Embryonic facial prominence (tissue), 1 donor: ENCODE data around the gene TMEM243.

ENCODE experiments used
- DNase-seq: peaks from one replicate; pipeline ENCODE4 v3.0.0-alpha.2; 2016; ENCODE audit errors: extremely low spot score

The TMEM243 gene

GRCh38 chr7:87156709-87157108, 62.8 kb downstream of the TMEM243 start:
- DNase-seq, result no peak

DNA sequence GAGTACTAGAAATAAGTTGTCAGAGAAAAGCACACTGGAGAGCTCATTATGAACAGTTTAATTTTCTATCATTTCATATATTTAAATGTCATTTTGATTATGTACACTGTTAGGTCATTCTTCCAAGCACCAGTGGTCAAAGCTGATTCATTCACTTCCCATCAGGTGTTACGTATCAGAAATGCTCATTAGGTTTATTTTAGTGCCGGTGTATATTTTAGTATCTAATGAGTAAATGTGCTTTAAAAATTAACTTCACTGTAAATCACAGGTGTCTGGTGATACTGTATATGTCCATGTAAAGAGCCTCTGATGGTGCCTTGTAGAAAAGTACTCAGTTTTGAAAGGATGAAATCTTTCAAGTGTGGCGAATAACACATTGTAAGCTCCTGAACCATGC, 63.7 kb downstream of the TMEM243 start:
- DNase-seq, result no peak

DNA sequence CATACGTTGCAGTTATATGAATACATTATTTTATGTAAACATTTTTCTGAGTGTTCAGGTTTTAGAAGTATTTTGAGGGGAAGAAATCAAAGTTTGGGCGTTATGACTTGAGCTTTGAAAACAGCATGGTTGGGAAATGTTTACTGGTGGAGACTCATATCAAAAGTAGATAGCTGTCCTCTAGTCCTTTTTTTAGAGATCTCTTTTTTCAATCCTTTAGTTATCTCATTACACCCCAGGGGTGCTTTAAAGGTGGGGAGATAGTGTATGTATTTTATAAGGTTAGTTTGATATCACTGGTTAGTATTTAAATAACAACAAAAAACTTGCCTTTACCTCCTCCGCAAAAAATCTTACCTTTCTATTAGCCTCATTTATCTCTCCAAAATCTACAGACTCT, 65.0 kb downstream of the TMEM243 start:
- no peak for DNase-seq

DNA sequence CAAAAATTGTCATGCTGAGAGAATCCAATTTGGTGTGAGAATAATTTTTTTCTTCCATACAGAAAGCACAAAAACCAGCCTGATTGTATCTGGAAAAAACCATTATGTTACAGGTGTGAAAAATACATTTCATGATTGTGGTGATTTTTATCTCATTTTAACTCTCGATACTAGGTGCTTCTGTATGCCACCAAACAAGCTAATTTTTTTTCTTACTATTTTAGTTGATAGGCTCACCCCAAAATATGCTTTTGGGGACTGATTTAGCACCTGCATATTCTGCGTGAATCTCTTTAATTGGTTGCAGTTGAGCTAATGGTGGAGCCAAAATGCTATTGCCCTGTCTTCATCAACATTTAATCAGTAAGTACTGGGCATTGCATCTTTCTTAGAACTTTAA, 65.4 kb downstream of the TMEM243 start:
- DNase-seq, result no peak

GRCh38 chr7:87152897-87153641, 66.5 kb downstream of the TMEM243 start:
- no peak for DNase-seq

DNA sequence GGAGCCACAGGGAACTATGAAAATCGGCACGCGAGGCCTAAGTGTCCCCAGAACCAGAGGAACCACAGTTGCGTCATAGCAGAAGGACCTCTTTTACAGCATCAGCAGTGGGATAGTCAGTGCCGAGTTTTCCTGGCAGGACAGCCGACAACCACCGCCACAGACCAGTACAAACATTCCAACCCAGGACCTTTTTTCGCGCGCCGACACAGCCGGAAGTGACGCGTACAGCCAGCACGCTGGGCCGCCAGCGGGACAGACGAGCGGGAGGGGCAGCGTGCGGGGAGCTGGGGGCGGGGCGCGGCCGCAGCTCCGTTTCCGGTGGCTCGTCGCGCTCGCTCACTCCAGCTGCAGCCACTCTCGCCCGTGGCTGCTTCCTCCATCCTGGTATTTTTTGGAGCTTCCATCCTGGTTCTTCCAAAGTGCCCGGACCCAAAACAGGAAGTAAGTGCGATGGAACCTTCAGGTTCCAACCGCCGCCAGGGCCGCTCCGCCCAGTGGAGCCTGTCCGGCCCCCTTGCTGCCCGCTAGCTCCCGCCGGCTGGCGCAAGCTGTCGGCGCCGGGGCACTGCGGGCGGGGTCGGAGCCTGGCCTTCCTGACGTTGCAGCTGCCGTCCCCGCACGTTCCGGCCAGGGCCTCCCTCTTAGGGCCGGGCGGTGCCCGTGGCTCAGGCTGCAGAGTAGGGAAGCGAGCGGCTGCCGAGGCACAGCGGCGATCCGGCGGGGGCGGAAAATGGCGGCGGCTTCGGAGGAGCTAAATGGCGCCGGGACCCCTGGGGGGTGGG, 67.2 kb downstream of the TMEM243 start, which contains the start of gene DMTF1:
Gene DMTF1 (plus strand): TSS at position 342 of the 785 bp plus-strand sequence. CDS start 12,489 bp downstream, outside the sequence.
- peak; percentile 92 for DNase-seq

- DNase-seq, result no peak
These were observed 67.8 kb downstream of the TMEM243 start for GRCh38 chr7:87151729-87152111.

DNA sequence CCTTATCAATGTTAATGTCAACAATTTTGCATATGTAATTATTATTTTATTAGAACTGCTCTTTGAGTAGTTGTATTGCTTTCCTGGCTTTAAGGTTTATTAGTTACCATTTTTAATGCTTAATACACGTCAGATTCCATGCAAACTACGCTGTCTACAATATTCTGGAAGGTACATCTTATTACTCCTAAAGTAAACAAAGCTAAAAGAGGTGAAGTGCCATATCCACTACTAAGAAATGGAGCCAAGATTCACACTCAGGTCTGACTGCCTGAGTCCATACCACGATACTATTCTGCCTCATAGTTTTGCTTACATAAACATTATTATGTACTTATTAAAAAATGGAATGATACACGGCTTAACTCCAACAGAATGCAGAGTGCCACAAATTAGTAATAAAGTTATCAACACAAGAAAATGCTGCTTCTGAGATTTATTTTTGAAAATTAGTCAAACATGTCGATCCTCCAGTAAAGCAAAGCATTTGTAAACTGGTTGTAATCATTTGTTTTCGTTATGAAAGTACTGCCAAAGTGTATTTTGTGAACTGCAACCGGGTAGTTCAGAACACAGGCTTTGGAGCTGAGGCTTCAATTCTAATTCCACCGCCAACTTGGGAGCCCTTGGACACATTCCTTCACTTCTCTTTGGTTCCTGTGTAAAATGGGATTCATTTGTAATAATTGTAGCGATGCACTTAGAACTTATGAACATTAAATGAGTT, 68.4 kb downstream of the TMEM243 start:
- DNase-seq, result peak; percentile 14

DNA sequence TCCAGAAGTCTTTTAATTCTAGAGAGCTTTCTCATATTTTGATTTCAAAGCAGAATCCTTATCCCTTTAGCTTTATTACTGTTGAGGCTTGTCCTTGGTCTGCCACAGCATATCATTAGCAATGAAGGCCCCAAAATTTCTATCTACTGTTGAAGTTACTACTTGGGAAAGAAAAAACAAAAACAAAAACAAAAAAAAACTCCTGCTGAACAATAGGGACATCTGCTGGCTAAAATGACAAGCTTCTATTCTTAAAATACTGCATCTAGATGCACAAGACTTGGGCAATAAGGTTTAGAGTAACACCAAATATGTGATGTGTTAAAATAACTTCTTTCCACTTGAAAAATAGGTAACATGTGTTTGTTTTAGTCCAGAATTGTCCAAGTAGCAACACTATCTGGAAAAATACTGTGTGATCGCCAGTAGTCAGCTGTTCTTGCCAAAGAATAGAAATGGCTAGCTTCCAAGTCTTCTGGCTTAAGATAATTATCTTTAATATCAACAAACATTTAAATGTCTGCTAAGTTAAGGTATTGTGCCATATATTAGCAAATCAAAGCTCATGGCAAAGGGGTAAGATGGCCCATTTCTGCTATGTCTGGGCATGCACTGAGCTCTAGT, 71.1 kb downstream of the TMEM243 start:
- DNase-seq, result no peak

- DNase-seq, result no peak
These were observed 72.0 kb downstream of the TMEM243 start for GRCh38 chr7:87147500-87147899.

DNA sequence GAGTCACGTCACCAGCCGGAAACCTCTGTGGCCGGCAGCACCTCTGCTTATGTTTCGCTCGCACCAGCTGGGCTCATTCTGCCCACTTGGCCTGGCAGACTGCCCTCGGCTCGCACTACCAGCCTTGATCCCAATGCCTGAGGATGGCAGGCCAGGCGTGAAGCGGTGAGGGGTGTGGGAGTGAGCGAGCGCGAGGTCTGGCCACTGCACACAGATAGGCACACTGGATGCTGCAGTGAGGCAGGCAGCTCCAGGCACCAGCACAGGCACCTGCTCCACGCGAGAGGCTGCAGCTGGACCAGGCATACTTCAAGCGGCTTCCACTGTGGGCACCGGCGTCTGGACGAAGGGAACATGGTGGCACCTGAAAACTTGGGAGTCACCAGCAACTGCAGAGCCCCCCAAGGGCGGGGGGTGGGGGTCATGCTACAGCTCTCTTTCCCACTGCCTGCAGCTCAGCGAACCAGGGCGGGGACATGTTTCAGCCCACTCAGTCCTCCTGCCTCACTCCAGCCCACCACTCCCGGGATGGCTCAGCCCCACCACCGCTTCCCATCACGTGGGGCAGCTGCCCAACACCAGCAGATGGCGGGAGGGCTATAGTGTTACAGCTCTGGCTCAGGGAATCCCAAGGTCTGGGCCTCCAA, 72.7 kb downstream of the TMEM243 start:
- DNase-seq, result no peak
